ENCODE measurements around the gene POGLUT3.

The POGLUT3 gene

DNA sequence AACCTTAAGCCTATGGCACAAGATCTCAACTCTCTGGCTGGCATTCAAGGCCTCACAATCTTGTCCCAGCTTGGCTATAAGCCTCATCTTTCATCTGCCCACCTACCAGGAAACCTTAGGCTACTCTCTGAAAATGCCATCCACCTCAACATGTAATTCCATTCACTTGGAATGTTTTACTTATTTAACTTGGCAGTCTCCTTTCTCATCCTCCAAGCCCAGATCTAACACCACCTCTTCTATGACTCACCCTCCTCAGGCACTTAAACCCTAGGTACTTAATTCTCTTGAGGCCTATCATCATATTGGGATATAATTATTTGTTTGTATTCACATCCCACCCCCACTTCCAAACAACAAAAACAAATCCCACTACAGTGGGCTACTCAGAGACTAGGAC lies 15.0 kb downstream of the POGLUT3 start:
- Mint-ChIP-seq H3K27ac (no peak overlapping the region), H3K36me3 (peaks cover 25% of the 10 kb centered on the region)
- ATAC-seq: no peak

DNA sequence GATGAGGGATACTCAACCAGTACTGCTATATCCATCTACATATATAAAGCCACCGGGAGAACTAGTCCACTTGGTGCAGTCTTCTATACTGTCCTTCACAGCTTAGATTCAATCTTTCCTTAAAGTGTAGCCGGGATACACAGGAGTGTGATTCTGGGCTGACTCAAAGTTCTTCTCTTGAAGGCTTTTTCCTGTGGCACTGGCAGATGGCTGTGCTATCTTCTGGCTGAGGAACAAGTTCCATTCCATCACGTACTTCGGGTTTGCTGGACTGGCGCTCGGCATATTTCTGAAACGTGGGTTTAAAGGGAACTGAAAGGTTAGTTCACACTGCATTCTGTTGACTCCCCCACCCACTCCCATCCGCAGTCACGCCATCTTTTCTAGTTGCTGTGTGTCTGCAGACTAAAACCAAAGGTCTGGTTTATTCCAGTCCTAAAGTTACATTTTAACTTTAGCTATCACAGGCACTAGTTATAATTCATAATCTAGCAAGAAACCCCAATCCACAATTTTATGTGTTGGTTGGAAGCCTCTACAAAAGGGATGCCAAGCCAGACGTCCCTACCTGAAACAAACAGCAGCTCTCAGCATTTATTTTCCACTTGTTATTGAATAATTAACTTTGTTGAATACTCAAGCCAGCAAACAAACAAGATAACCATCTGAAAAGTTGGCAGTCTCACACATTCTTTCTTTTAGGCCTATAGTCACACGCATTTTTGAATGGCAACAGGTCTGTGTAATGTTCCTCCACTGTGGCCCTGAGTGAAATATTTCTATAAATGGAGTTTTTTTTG lies 23.3 kb downstream of the POGLUT3 start:
- H3K9me3 Mint-ChIP-seq: no peaks in the 10 kb centered on the region
- H3K4me1 Mint-ChIP-seq: no peaks in the 10 kb centered on the region
- H3K27me3 Mint-ChIP-seq: no peaks in the 10 kb centered on the region
- peaks cover 10% of the 10 kb centered on the region for H3K36me3 Mint-ChIP-seq
- no peak overlapping the region for H3K27ac Mint-ChIP-seq
- no peak overlapping the region for H3K4me3 Mint-ChIP-seq
- no peak for ATAC-seq

More for the DNA sequence above, 15.0 kb downstream of the POGLUT3 start:
- Mint-ChIP-seq H3K27me3 (no peaks in the 10 kb centered on the region), H3K4me1 (no peaks in the 10 kb centered on the region), H3K4me3 (no peak overlapping the region), H3K9me3 (peaks cover 7% of the 10 kb centered on the region)

DNA sequence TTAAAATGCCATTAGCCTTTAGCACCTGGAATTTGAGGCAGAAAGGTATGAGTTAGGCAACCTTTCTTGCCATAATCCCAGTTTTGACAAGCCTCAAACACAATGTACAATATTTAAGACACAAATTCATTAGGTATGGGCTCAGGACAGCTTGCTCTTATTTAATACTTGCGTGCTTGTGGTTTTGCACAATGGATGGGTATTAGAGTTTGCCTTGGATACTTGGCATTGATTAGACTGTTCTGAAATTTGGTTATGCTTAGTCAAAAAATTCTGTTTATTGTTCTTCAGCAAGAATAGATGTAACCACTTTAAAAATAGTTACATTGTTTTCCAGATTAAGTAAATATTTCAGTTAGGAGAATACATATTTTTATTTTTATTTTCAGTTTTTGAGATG lies 25.5 kb downstream of the POGLUT3 start:
- Mint-ChIP-seq H3K27ac (no peak overlapping the region), H3K27me3 (no peaks in the 10 kb centered on the region), H3K36me3 (peaks cover 10% of the 10 kb centered on the region), H3K4me1 (no peaks in the 10 kb centered on the region), H3K9me3 (no peaks in the 10 kb centered on the region), H3K4me3 (no peak overlapping the region)
- no peak for ATAC-seq

DNA sequence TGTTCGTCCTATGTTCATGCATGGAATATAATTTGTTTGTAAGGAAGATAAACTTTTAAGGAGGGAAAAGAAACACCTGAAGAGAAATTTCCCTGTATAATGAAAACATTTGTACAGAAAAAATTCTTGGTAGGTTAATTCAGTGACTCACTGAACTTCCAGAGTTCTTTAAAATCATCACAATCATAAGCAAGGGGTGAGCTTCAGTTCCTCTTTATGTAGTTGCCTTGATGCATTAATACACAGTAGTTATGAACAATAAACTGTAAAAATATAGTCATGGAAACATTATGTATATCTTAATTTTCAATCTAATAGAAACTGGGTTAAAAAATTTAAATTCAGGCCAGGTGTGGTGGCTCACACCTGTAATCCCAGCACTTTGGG lies 29.7 kb downstream of the POGLUT3 start:
- Mint-ChIP-seq H3K36me3 (peaks cover 5% of the 10 kb centered on the region), H3K27ac (peak overlapping the region; percentile 97), H3K9me3 (no peaks in the 10 kb centered on the region), H3K4me3 (peak overlapping the region; percentile 24), H3K27me3 (no peaks in the 10 kb centered on the region), H3K4me1 (peaks cover 6% of the 10 kb centered on the region)
- ATAC-seq: no peak

DNA sequence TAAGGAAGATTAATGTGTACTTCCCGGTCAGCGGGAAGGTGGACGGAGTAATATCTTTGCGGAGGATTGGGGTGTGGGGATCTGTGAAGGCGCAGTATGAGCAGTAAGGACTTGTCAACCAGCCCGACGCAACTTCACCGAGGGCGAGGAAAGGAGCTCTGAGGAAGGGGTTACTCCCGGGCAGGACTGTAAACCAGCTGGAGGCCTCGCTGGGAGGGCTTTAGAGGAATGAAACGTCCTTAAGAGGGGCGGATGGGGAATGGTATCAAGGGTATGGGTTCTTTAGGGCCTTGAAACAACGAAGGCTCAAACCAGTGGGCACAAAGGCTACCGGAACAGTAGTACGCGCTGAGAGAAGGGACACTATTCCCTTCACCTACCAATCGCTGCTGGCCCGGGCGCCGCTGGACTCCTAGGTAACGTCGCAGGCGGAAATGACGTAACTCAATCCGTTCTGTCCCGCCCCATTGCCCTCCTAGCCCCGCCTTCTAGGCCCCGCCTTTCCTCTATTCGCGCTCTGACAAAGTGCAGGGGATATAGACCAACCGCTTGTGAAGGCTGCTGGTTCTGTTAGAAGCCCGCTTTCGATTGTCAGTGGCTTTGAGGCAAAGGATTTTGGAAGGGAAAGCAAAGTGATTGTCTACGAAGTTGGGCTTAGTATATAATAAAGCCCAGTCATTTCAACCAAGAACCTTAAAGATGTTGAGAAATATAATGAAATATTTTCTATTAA lies 30.9 kb downstream of the POGLUT3 start, which contains the start of gene C11orf65:
Gene C11orf65 (minus strand): TSS at position 439 of the 733 bp plus-strand sequence. CDS start 5,970 bp downstream, outside the sequence.
- peak; percentile 100 for ATAC-seq
- Mint-ChIP-seq H3K4me3 (peak within 1 kb of the TSS; percentile 98), H3K4me1 (peaks cover 6% of the 10 kb centered on the region), H3K27ac (peak within 1 kb of the TSS; percentile 97), H3K36me3 (peaks cover 5% of the 10 kb centered on the region), H3K9me3 (no peaks in the 10 kb centered on the region), H3K27me3 (no peaks in the 10 kb centered on the region)

DNA sequence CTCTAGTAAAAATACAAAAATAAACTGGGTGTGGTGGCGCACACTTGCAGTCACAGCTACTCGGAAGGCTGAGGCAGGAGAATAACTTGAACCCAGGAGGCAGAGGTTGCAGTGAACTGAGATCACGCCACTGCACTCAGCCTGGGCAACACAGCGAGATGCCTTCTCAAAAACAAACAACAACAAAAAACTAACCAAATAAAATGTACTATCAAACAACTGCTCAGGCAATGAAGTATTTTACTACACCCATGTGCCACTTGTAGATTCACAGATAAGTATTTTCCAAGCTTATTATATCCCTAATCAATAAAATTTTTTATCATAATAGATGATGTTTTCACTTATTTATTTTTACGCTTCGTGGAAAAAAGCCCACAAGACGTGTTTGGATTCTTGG lies 31.8 kb downstream of the POGLUT3 start:
- Mint-ChIP-seq H3K9me3 (no peaks in the 10 kb centered on the region), H3K36me3 (peaks cover 5% of the 10 kb centered on the region), H3K4me3 (peak overlapping the region; percentile 98), H3K4me1 (peaks cover 6% of the 10 kb centered on the region), H3K27me3 (no peaks in the 10 kb centered on the region), H3K27ac (peak overlapping the region; percentile 97)
- no peak for ATAC-seq

DNA sequence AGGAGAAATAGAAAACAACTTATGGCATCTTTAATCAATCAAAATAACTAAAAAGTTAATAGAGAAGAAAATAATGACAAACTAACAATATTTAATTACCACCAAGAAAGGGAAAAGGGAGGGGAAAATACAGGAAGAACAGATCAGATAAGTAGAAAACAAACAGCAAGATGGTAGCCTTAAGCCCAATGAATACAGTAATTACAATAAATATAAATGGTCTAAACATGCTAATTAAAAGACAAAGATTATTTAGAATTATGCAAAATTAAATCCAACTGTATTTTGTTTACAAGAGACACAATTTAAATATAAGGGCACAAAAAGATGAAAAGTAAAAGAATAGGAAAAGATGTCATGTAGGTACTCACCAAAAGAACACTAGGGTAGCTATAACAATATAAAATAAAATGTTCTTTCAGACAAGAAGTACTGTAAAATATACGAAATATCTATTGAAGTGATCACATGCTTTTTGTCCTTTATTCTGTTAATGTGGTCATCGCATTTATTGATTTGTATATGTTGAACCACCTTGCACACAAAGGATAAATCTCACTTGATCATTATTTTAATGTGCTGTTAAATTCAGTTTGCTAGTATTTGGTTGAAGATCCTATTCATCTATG lies 44.9 kb downstream of the POGLUT3 start:
- Mint-ChIP-seq H3K36me3 (peaks cover 13% of the 10 kb centered on the region), H3K27ac (no peak overlapping the region), H3K27me3 (no peaks in the 10 kb centered on the region), H3K9me3 (peaks cover 12% of the 10 kb centered on the region), H3K4me3 (no peak overlapping the region), H3K4me1 (no peaks in the 10 kb centered on the region)
- no peak for ATAC-seq

All from stimulated activated memory B cell treated with anti-CD40 and anti-IgM and Interleukin-4, amounts not matched to agents 10 μg/mL and 1 μg/mL and 100 μg/mL, for 72 hours (primary cell).